Measurements from ENCODE around the gene INHBA.

- TF ChIP-seq, protein P1, sequence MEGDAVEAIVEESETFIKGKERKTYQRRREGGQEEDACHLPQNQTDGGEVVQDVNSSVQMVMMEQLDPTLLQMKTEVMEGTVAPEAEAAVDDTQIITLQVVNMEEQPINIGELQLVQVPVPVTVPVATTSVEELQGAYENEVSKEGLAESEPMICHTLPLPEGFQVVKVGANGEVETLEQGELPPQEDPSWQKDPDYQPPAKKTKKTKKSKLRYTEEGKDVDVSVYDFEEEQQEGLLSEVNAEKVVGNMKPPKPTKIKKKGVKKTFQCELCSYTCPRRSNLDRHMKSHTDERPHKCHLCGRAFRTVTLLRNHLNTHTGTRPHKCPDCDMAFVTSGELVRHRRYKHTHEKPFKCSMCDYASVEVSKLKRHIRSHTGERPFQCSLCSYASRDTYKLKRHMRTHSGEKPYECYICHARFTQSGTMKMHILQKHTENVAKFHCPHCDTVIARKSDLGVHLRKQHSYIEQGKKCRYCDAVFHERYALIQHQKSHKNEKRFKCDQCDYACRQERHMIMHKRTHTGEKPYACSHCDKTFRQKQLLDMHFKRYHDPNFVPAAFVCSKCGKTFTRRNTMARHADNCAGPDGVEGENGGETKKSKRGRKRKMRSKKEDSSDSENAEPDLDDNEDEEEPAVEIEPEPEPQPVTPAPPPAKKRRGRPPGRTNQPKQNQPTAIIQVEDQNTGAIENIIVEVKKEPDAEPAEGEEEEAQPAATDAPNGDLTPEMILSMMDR (IDR thresholded peaks at IDR 0.05; ENCODE audit: insufficient read depth, low read depth, low read length), result no peak
- no peak for TF ChIP-seq EZH2 (IDR thresholded peaks at IDR 0.05; ENCODE audit: insufficient read depth, low read length)
Observed at GRCh38 chr7:41710838-41711237, 7.9 kb upstream of the INHBA start.
